ENCODE measurements around the gene CCIN. TPM values are rescaled to one million over a fixed set of nuclear protein-coding genes. Genes with fewer than 3 reads are reported as not detected.
A peak's percentile ranks its signal among the peaks of the same experiment; 100 is the strongest.

CCIN gene
- total and polyA plus RNA-seq, 2 of the 13 experiments (the other 11 are each of a cell fraction or from before 2014, with no cell fraction given), result not detected

GRCh38 chr9:36136272-36136893, 32.8 kb upstream of the CCIN start, which contains the start of gene GLIPR2 (continued):
- TF ChIP-seq ZBTB37 (CRISPR knock-in tag; IDR thresholded peaks at IDR 0.05) (no peak), TARDBP (CRISPR knock-in tag; IDR thresholded peaks at IDR 0.05) (no peak), ZNF431 (CRISPR knock-in tag; IDR thresholded peaks at IDR 0.05; ENCODE audit: borderline replicate concordance, low read depth) (no peak), ZGPAT (CRISPR knock-in tag; IDR thresholded peaks at IDR 0.05) (no peak), MED1 (CRISPR knock-in tag; IDR thresholded peaks at IDR 0.05) (no peak), HMG20A (CRISPR knock-in tag; IDR thresholded peaks at IDR 0.05; ENCODE audit: borderline replicate concordance) (no peak), RORA (CRISPR knock-in tag; IDR thresholded peaks at IDR 0.05) (no peak), CAMTA2 (CRISPR knock-in tag; IDR thresholded peaks at IDR 0.05; ENCODE audit: borderline replicate concordance) (no peak), ZBTB26 (CRISPR knock-in tag; IDR thresholded peaks at IDR 0.05; ENCODE audit: borderline replicate concordance) (no peak), ATF7-NPFF (CRISPR knock-in tag; IDR thresholded peaks at IDR 0.05; ENCODE audit: low read depth) (peak; percentile 27; the same call in 1 of the 2 replicates), ZNF777 (CRISPR knock-in tag; IDR thresholded peaks at IDR 0.05) (no peak), MXD4 (CRISPR knock-in tag; IDR thresholded peaks at IDR 0.05) (no peak), MYPOP (CRISPR knock-in tag; IDR thresholded peaks at IDR 0.05) (peak; percentile 23; the same call in 1 of the 2 replicates), CCDC6 (CRISPR knock-in tag; IDR thresholded peaks at IDR 0.05) (no peak), SRF (IDR thresholded peaks at IDR 0.05; ENCODE audit: low read depth, low read length) (peak; percentile 92), ARNT (IDR thresholded peaks at IDR 0.05) (no peak), MBNL3 (CRISPR knock-in tag; conservative IDR thresholded peaks at IDR 0.05) (no peak), ZBTB42 (CRISPR knock-in tag; IDR thresholded peaks at IDR 0.05) (no peak), ZNF619 (CRISPR knock-in tag; IDR thresholded peaks at IDR 0.05) (no peak), ZBTB44 (CRISPR knock-in tag; IDR thresholded peaks at IDR 0.05) (no peak), SSRP1 (CRISPR knock-in tag; IDR thresholded peaks at IDR 0.05) (no peak), ZZZ3 (CRISPR knock-in tag; IDR thresholded peaks at IDR 0.05; ENCODE audit: borderline replicate concordance) (no peak)

Measured in HepG2 (cell line).